IPS DF 19.7 (cell line): ENCODE measurements around the gene SHISAL2A.

Experiments used
- DNase-seq: peaks from one replicate; pipeline ENCODE4 v3.0.0-alpha.2; 2013; ENCODE audit warnings: low read depth, low spot score

SHISAL2A gene

GRCh38 chr1:52621950-52622349 is 11.0 kb upstream of the SHISAL2A start:
- no peak for DNase-seq

- no peak for DNase-seq
These were observed 9.2 kb upstream of the SHISAL2A start for GRCh38 chr1:52623812-52624211.

GRCh38 chr1:52627028-52627427 is 5.9 kb upstream of the SHISAL2A start:
- DNase-seq = no peak

GRCh38 chr1:52628614-52629324 is 4.2 kb upstream of the SHISAL2A start:
- no peak for DNase-seq

GRCh38 chr1:52629325-52629643 is 3.7 kb upstream of the SHISAL2A start:
- no peak for DNase-seq

GRCh38 chr1:52629667-52630066 is 3.3 kb upstream of the SHISAL2A start:
- DNase-seq = no peak

- no peak for DNase-seq
These were observed 1.1 kb upstream of the SHISAL2A start for GRCh38 chr1:52631759-52632331.

GRCh38 chr1:52633291-52633754 is 355 bp downstream of the SHISAL2A start:
- DNase-seq = no peak

GRCh38 chr1:52634111-52634510 is 1.1 kb downstream of the SHISAL2A start:
- DNase-seq = no peak

GRCh38 chr1:52635321-52636089 is 2.5 kb downstream of the SHISAL2A start:
- no peak for DNase-seq

- no peak for DNase-seq
These were observed 4.0 kb downstream of the SHISAL2A start for GRCh38 chr1:52636721-52637695.

GRCh38 chr1:52637946-52638345 is 5.0 kb downstream of the SHISAL2A start:
- DNase-seq = no peak

- DNase-seq = no peak
These were observed 7.7 kb downstream of the SHISAL2A start for GRCh38 chr1:52640697-52641096.

- DNase-seq = no peak
These were observed 8.3 kb downstream of the SHISAL2A start for GRCh38 chr1:52641307-52641706.

- no peak for DNase-seq
These were observed 12.3 kb downstream of the SHISAL2A start for GRCh38 chr1:52645261-52645660.

GRCh38 chr1:52651904-52652303 is 18.9 kb downstream of the SHISAL2A start:
- no peak for DNase-seq

- DNase-seq = no peak
These were observed 20.4 kb downstream of the SHISAL2A start for GRCh38 chr1:52653207-52653849.

GRCh38 chr1:52654063-52654462 is 21.1 kb downstream of the SHISAL2A start:
- no peak for DNase-seq

- no peak for DNase-seq
These were observed 24.7 kb downstream of the SHISAL2A start for GRCh38 chr1:52657702-52658101.

- no peak for DNase-seq
These were observed 25.8 kb downstream of the SHISAL2A start for GRCh38 chr1:52658795-52659194.

- DNase-seq = no peak
These were observed 26.4 kb downstream of the SHISAL2A start for GRCh38 chr1:52659356-52659755.
